ENCODE measurements around the gene PLEKHA8.

DNA sequence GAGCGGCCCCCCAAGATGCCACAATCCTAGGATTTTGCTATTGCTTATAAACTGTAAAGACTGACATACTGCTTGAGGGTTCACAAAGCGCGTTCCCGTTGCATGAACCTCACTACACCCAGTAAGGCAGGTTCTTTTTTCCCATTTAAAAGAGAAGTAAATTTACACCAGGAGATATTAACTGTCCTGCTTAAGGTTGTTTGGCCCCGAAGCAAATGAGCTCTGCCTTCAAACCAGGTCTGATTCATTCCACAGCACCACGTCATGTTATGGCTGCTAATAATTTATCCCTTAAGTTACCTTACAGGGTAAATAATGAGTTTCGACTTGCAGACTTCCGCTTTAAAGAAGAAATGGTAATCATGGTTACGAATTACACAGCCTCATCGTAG, 1.2 kb upstream of the PLEKHA8 start:
- TF ChIP-seq, protein P1, sequence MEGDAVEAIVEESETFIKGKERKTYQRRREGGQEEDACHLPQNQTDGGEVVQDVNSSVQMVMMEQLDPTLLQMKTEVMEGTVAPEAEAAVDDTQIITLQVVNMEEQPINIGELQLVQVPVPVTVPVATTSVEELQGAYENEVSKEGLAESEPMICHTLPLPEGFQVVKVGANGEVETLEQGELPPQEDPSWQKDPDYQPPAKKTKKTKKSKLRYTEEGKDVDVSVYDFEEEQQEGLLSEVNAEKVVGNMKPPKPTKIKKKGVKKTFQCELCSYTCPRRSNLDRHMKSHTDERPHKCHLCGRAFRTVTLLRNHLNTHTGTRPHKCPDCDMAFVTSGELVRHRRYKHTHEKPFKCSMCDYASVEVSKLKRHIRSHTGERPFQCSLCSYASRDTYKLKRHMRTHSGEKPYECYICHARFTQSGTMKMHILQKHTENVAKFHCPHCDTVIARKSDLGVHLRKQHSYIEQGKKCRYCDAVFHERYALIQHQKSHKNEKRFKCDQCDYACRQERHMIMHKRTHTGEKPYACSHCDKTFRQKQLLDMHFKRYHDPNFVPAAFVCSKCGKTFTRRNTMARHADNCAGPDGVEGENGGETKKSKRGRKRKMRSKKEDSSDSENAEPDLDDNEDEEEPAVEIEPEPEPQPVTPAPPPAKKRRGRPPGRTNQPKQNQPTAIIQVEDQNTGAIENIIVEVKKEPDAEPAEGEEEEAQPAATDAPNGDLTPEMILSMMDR (conservative IDR thresholded peaks at IDR 0.05; ENCODE audit: low read length), result no peak
- TF ChIP-seq EZH2phosphoT487 (IDR thresholded peaks at IDR 0.05; ENCODE audit: borderline replicate concordance), result no peak

All from Loucy (cell line).